Kidney epithelial cell (primary cell): ENCODE measurements around the gene CALN1. TPM values are rescaled to one million over a fixed set of nuclear protein-coding genes. Genes with fewer than 3 reads are reported as not detected.

ENCODE experiments used
- DNase-seq: peaks from one replicate; pipeline ENCODE4 v3.0.0-alpha.2; 2010; ENCODE audit warnings: low read depth
- H3K27me3 ChIP-seq: 2 replicates; pipeline ENCODE4 v1.6.0; 2011; ENCODE audit warnings: low read length; ENCODE audit not compliant: control insufficient read depth, insufficient read depth
- H3K36me3 ChIP-seq: 2 replicates; pipeline ENCODE4 v1.5.1; 2011; ENCODE audit warnings: low read length; ENCODE audit not compliant: control insufficient read depth, insufficient read depth
- H3K4me3 ChIP-seq: 2 replicates; pipeline ENCODE4 v1.5.1; 2011; ENCODE audit warnings: low read depth, mild to moderate bottlenecking, control low read depth, low read length
- CTCF ChIP-seq: IDR thresholded peaks from 2 replicates; pipeline ENCODE4 v1.5.1; 2011; ENCODE audit warnings: mild to moderate bottlenecking, moderate library complexity, low read length, control low read depth, inconsistent platforms; ENCODE audit not compliant: insufficient read depth, poor library complexity, severe bottlenecking
- total RNA-seq: library from RNA; depleted of rRNA; stranded (reverse); fragments of >200 nt; gene quantifications from 2 replicates; pipeline ENCODE4 v1.2.3, GENCODE V29; 2015

CALN1 gene
- total RNA-seq, 1 donor from 2014 or later, result not detected

- no peak for DNase-seq
- Histone ChIP-seq H3K27me3 (no peaks in the 10 kb centered on the region), H3K36me3 (no peaks in the 10 kb centered on the region), H3K4me3 (no peak overlapping the region)
- TF ChIP-seq CTCF, result no peak
Observed at GRCh38 chr7:71842786-71843185, 569.4 kb downstream of the CALN1 start.

GRCh38 chr7:71842381-71842780, 569.8 kb downstream of the CALN1 start:
- no peak for TF ChIP-seq CTCF
- DNase-seq, result no peak
- Histone ChIP-seq H3K36me3 (no peaks in the 10 kb centered on the region), H3K4me3 (no peak overlapping the region), H3K27me3 (no peaks in the 10 kb centered on the region)

- TF ChIP-seq CTCF, result no peak
- Histone ChIP-seq H3K36me3 (no peaks in the 10 kb centered on the region), H3K27me3 (no peaks in the 10 kb centered on the region), H3K4me3 (no peak overlapping the region)
- DNase-seq, result no peak
Observed at GRCh38 chr7:71835056-71835455, 577.1 kb downstream of the CALN1 start.

- no peaks in the 10 kb centered on the region for H3K36me3 ChIP-seq
- no peaks in the 10 kb centered on the region for H3K27me3 ChIP-seq
- TF ChIP-seq CTCF, result no peak
- no peak for DNase-seq
- no peak overlapping the region for H3K4me3 ChIP-seq
Observed at GRCh38 chr7:71829515-71829914, 582.6 kb downstream of the CALN1 start.

GRCh38 chr7:71828361-71828760, 583.8 kb downstream of the CALN1 start:
- H3K27me3 ChIP-seq, result no peaks in the 10 kb centered on the region
- H3K4me3 ChIP-seq, result no peak overlapping the region
- DNase-seq, result no peak
- TF ChIP-seq CTCF, result no peak
- no peaks in the 10 kb centered on the region for H3K36me3 ChIP-seq

GRCh38 chr7:71826141-71826540, 586.0 kb downstream of the CALN1 start:
- no peak for TF ChIP-seq CTCF
- Histone ChIP-seq H3K27me3 (no peaks in the 10 kb centered on the region), H3K36me3 (no peaks in the 10 kb centered on the region), H3K4me3 (no peak overlapping the region)
- DNase-seq, result no peak
